Anterior cingulate cortex (tissue), 58 donors: ENCODE results near the gene RNASE4.
"Not testable (repeated sequence)": the region's sequence is repeated elsewhere in the genome, so short reads cannot be mapped to it uniquely, and the experiment has no call there.

Source experiments
- DNase-seq, 58 donors: peaks; one replicate each; lab custom pipeline; 2025; lab: John Stamatoyannopoulos, UW

RNASE4 gene

GRCh38 chr14:20696764-20697163 lies 12.4 kb downstream of the RNASE4 start:
- no peak for DNase-seq

GRCh38 chr14:20697273-20698017 lies 13.1 kb downstream of the RNASE4 start:
- peak in 53 of 58 donors; percentile 5 to 83 (median 42) for DNase-seq

GRCh38 chr14:20698018-20698329 lies 13.6 kb downstream of the RNASE4 start:
- DNase-seq = no peak

- no peak for DNase-seq
These were observed 14.6 kb downstream of the RNASE4 start for GRCh38 chr14:20698934-20699333.

GRCh38 chr14:20699931-20700330 lies 15.6 kb downstream of the RNASE4 start:
- no peak for DNase-seq

GRCh38 chr14:20700965-20701364 lies 16.6 kb downstream of the RNASE4 start:
- DNase-seq = not testable (repeated sequence)

GRCh38 chr14:20706657-20707355 lies 22.4 kb downstream of the RNASE4 start:
- DNase-seq = no peak

- DNase-seq = no peak
These were observed 23.3 kb downstream of the RNASE4 start for GRCh38 chr14:20707622-20708021.

- DNase-seq = no peak
These were observed 26.9 kb downstream of the RNASE4 start for GRCh38 chr14:20711261-20711660.

- DNase-seq = no peak
These were observed 27.3 kb downstream of the RNASE4 start for GRCh38 chr14:20711685-20712084.

GRCh38 chr14:20712904-20713303 lies 28.5 kb downstream of the RNASE4 start:
- peak in 1 of 58 donors; percentile 1 for DNase-seq

- peak in 26 of 58 donors; percentile 1 to 71 (median 18) for DNase-seq
These were observed 30.4 kb downstream of the RNASE4 start for GRCh38 chr14:20714593-20715250.

- no peak for DNase-seq
These were observed 35.4 kb downstream of the RNASE4 start for GRCh38 chr14:20719777-20720176.

- no peak for DNase-seq
These were observed 36.4 kb downstream of the RNASE4 start for GRCh38 chr14:20720741-20721140.

- DNase-seq = no peak
These were observed 37.7 kb downstream of the RNASE4 start for GRCh38 chr14:20722016-20722415.

- DNase-seq = peak in 3 of 58 donors; percentile 0 to 9 (median 0)
These were observed 39.1 kb downstream of the RNASE4 start for GRCh38 chr14:20723488-20723887.

- not testable (repeated sequence) for DNase-seq
These were observed 41.8 kb downstream of the RNASE4 start for GRCh38 chr14:20726121-20726520.

GRCh38 chr14:20726531-20726930 lies 42.2 kb downstream of the RNASE4 start:
- DNase-seq = no peak

GRCh38 chr14:20730891-20731290 lies 46.5 kb downstream of the RNASE4 start:
- DNase-seq = no peak

- no peak for DNase-seq
These were observed 48.1 kb downstream of the RNASE4 start for GRCh38 chr14:20732477-20732876.

GRCh38 chr14:20732979-20733635 lies 48.7 kb downstream of the RNASE4 start:
- DNase-seq = peak in 2 of 58 donors; percentile 0 to 8
